Neural progenitor cell (in vitro differentiated cells): ENCODE measurements around the gene STRN3.
"Not testable (repeated sequence)": the region's sequence is repeated elsewhere in the genome, so short reads cannot be mapped to it uniquely, and the experiment has no call there.

Source experiments
- EZH2 ChIP-seq: fragments of 200-600 bp; sonication (generic); IDR thresholded peaks from 2 replicates; pipeline ENCODE4 v1.6.1; 2017; ENCODE audit warnings: antibody characterized with exemption, mild to moderate bottlenecking, moderate library complexity
- EZH2phosphoT487 ChIP-seq: fragments of 200-600 bp; sonication (generic); IDR thresholded peaks from 2 replicates; pipeline ENCODE4 v1.6.1; 2017; ENCODE audit warnings: antibody characterized with exemption
- TF ChIP-seq, protein P1 (sequence below): fragments of 200-600 bp; sonication (generic); IDR thresholded peaks from 2 replicates; pipeline ENCODE4 v1.5.1; 2017; ENCODE audit warnings: antibody characterized with exemption, mild to moderate bottlenecking

DNA sequence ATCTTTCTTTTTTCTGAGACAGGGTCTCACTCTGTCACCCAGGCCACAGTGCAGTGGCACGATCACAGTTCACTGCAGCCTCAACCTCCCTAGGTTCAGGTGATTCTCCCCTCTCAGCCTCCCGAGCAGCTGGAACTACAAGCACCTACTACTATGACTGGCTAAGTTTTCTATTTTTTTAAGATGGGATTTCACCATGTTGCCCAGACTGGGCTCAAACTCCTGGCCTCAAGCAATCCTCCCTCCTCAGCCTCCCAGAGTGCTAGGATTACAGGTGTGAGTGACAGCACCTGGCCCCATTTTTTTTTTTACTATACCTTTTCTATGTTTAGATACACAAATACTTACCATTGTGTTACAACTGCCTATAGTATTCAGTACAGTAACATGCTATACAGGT, 63.6 kb downstream of the STRN3 start:
- TF ChIP-seq, protein P1, sequence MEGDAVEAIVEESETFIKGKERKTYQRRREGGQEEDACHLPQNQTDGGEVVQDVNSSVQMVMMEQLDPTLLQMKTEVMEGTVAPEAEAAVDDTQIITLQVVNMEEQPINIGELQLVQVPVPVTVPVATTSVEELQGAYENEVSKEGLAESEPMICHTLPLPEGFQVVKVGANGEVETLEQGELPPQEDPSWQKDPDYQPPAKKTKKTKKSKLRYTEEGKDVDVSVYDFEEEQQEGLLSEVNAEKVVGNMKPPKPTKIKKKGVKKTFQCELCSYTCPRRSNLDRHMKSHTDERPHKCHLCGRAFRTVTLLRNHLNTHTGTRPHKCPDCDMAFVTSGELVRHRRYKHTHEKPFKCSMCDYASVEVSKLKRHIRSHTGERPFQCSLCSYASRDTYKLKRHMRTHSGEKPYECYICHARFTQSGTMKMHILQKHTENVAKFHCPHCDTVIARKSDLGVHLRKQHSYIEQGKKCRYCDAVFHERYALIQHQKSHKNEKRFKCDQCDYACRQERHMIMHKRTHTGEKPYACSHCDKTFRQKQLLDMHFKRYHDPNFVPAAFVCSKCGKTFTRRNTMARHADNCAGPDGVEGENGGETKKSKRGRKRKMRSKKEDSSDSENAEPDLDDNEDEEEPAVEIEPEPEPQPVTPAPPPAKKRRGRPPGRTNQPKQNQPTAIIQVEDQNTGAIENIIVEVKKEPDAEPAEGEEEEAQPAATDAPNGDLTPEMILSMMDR, result not testable (repeated sequence)
- TF ChIP-seq EZH2, EZH2phosphoT487: not testable (repeated sequence)
